ENCODE results near the gene C1orf159.

- TF ChIP-seq SP1 (IDR thresholded peaks at IDR 0.05) (no peak), ELF4 (IDR thresholded peaks at IDR 0.05) (no peak), BHLHE40 (IDR thresholded peaks at IDR 0.05; ENCODE audit: borderline replicate concordance) (no peak), FOXM1 (IDR thresholded peaks at IDR 0.05; ENCODE audit: borderline replicate concordance) (no peak), FOXA1 (IDR thresholded peaks at IDR 0.05) (no peak), HDGF (IDR thresholded peaks at IDR 0.05; ENCODE audit: borderline replicate concordance) (no peak), FOXK2 (IDR thresholded peaks at IDR 0.05) (no peak), LEF1 (IDR thresholded peaks at IDR 0.05; ENCODE audit: borderline replicate concordance) (no peak), ARNT (IDR thresholded peaks at IDR 0.05) (no peak), TARDBP (IDR thresholded peaks at IDR 0.05) (no peak), PKNOX1 (IDR thresholded peaks at IDR 0.05) (no peak), NFRKB (IDR thresholded peaks at IDR 0.05) (no peak), CTBP1 (IDR thresholded peaks at IDR 0.05; ENCODE audit: borderline replicate concordance) (no peak), SUZ12 (IDR thresholded peaks at IDR 0.05) (no peak)
Measured at GRCh38 chr1:1118876-1119220, 3.0 kb upstream of the C1orf159 start.

All from HEK293T (cell line).